ENCODE measurements around the gene OR11A1.
"Not testable (repeated sequence)": the region's sequence is repeated elsewhere in the genome, so short reads cannot be mapped to it uniquely, and the experiment has no call there.

OR11A1 gene

GRCh38 chr6:29478740-29479139 is 21.9 kb upstream of the OR11A1 start:
- DNase-seq (ENCODE audit: low spot score) = no peak

- no peak for DNase-seq (ENCODE audit: low spot score)
Observed at GRCh38 chr6:29477923-29478450, 21.1 kb upstream of the OR11A1 start.

- DNase-seq (ENCODE audit: low spot score) = no peak
Observed at GRCh38 chr6:29474996-29475395, 18.1 kb upstream of the OR11A1 start.

GRCh38 chr6:29466241-29466640 is 9.4 kb upstream of the OR11A1 start:
- no peak for DNase-seq (ENCODE audit: low spot score)

- no peak for DNase-seq (ENCODE audit: low spot score)
Observed at GRCh38 chr6:29465801-29466200, 8.9 kb upstream of the OR11A1 start.

GRCh38 chr6:29465279-29465678 is 8.4 kb upstream of the OR11A1 start:
- DNase-seq (ENCODE audit: low spot score) = no peak

- no peak for DNase-seq (ENCODE audit: low spot score)
Observed at GRCh38 chr6:29462022-29462421, 5.2 kb upstream of the OR11A1 start.

- DNase-seq (ENCODE audit: low spot score) = no peak
Observed at GRCh38 chr6:29461021-29461814, 4.3 kb upstream of the OR11A1 start.

GRCh38 chr6:29451471-29452193 is 5.2 kb downstream of the OR11A1 start:
- no peak for DNase-seq (ENCODE audit: low spot score)

GRCh38 chr6:29447670-29448069 is 9.2 kb downstream of the OR11A1 start:
- no peak for DNase-seq (ENCODE audit: low spot score)

GRCh38 chr6:29444031-29444430 is 12.8 kb downstream of the OR11A1 start:
- not testable (repeated sequence) for DNase-seq (ENCODE audit: low spot score)

- no peak for DNase-seq (ENCODE audit: low spot score)
Observed at GRCh38 chr6:29442719-29443118, 14.2 kb downstream of the OR11A1 start.

- DNase-seq (ENCODE audit: low spot score) = no peak
Observed at GRCh38 chr6:29439006-29439405, 17.9 kb downstream of the OR11A1 start, which contains the start of gene OR10C1. OR10C1 (plus strand) TSS chr6:29439306; CDS start chr6:29440016, 710 bp downstream.

- not testable (repeated sequence) for DNase-seq (ENCODE audit: low spot score)
Observed at GRCh38 chr6:29436730-29437129, 20.1 kb downstream of the OR11A1 start.

GRCh38 chr6:29426654-29427053 is 30.2 kb downstream of the OR11A1 start:
- no peak for DNase-seq (ENCODE audit: low spot score)

GRCh38 chr6:29425075-29425474 is 31.8 kb downstream of the OR11A1 start:
- no peak for DNase-seq (ENCODE audit: low spot score)

- DNase-seq (ENCODE audit: low spot score) = no peak
Observed at GRCh38 chr6:29424575-29424974, 32.3 kb downstream of the OR11A1 start.

- DNase-seq (ENCODE audit: low spot score) = no peak
Observed at GRCh38 chr6:29424168-29424567, 32.7 kb downstream of the OR11A1 start.

GRCh38 chr6:29419516-29419915 is 37.4 kb downstream of the OR11A1 start:
- no peak for DNase-seq (ENCODE audit: low spot score)

- DNase-seq (ENCODE audit: low spot score) = no peak
Observed at GRCh38 chr6:29414588-29414987, 42.3 kb downstream of the OR11A1 start, which contains the start of gene OR12D1. OR12D1 (plus strand) TSS chr6:29414928.

GRCh38 chr6:29403801-29404200 is 53.1 kb downstream of the OR11A1 start:
- DNase-seq (ENCODE audit: low spot score) = no peak

- no peak for DNase-seq (ENCODE audit: low spot score)
Observed at GRCh38 chr6:29399525-29399924, 57.3 kb downstream of the OR11A1 start.

- no peak for DNase-seq (ENCODE audit: low spot score)
Observed at GRCh38 chr6:29395331-29395730, 61.5 kb downstream of the OR11A1 start, which contains the start of gene OR12D2. OR12D2 (plus strand) TSS chr6:29395631; CDS start chr6:29396700, 1,069 bp downstream.

Data from LoVo (cell line).